Measurements from ENCODE around the gene B3GAT1.

The B3GAT1 gene

DNA sequence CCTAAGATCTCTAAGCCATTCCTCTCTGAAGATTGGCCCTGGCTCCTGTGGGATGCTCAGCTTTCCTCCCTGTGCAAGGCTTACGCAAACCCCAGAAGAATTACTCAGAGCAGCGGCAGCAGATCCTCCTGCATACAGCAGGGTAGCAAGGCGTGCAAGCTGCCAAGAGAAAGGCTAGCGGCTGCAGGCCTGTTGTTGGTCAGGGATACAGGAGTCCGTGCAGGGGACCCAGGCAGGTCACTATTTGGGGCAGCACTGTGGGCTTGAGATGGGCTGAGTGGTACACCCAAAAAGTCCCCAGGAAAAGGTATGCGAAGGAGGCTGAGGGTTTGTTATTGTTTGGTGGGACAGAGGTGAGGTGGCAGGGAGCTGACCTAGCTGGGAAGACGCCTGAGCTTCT is 78.7 kb downstream of the B3GAT1 start:
- DNase-seq (ENCODE audit: low read depth), result no peak

DNA sequence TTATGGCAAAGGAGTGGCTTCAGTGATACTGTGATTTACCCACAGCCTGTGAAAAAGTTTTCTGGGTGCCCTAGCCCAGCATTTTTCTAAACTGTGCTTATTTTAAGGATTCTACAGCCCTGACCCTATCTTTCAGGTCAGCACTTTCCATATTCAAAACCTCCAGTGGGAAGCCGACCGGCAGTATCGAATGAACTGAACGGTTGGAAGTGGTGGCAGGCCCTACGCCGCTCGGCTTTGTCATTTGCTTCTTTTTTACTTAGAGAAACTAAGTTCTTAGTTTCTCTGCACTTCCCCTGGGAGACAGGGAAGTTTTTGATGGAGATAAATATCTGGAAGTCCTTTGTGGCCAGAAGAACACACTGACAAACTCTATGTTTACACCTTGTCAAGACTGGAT is 79.3 kb downstream of the B3GAT1 start:
- DNase-seq (ENCODE audit: low read depth), result no peak

DNA sequence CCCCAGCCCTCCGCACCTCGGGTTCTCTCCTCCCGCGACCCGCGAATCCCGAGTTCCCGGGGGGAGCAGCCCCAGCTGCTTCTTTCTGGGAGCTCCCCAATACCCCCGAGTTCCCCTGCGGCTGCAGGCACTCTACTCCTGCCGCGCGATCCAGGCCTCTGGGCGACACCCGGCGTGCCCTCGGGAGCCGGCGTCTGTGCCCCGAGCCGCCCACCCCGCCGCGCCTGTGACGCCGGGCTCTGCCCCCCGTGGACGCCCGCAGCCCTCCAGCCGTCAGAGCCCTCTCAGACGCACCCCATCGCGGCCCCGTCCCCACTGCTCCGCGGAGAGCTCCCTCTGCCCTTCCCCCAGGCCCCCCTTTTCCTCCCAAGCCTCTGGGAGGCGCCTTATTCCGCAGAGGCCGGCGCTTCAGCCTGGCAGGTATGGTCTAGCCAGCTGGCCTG is 79.8 kb downstream of the B3GAT1 start:
- DNase-seq (ENCODE audit: low read depth), result peak; percentile 8

DNA sequence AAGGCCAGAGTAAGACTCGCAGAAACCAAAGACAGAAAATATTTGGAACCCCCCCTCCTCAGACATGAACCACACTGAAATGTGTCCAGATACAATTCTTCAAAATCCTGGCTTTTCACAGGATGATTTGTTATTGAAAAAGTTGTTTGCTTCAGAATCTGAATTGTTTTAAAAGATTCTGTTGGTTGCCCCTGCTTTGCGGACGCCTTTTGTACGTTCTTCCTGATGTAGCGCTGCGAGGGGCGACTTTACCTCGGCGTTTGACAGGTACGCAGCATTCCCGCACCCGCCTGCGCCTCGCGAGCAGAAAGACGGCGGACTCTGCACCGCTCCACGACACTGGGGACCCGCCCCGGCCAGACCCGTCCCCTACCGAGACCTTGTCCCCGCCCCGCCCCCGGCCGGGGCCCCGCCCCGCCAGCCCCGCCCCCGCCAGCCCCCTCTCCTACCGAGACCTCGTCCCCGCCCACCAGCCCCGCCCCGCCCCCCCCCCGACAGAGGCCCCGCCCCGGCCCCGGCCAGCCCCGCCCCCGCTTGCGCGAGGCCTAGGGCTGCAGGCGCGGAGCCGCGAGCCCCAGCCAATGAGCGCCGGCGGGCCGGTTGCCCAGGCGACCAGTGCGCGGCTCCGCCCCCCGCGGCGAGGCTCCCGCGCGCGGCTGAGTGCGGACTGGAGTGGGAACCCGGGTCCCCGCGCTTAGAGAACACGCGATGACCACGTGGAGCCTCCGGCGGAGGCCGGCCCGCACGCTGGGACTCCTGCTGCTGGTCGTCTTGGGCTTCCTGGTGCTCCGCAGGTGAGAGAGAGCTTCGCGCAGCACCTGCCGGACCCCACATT is 80.5 kb downstream of the B3GAT1 start, which contains the start of gene GLB1L2:
Gene GLB1L2 (plus strand): TSS at position 635 of the 835 bp plus-strand sequence. CDS start 74 bp downstream, at position 709.
- DNase-seq (ENCODE audit: low read depth), result peak; percentile 77

DNA sequence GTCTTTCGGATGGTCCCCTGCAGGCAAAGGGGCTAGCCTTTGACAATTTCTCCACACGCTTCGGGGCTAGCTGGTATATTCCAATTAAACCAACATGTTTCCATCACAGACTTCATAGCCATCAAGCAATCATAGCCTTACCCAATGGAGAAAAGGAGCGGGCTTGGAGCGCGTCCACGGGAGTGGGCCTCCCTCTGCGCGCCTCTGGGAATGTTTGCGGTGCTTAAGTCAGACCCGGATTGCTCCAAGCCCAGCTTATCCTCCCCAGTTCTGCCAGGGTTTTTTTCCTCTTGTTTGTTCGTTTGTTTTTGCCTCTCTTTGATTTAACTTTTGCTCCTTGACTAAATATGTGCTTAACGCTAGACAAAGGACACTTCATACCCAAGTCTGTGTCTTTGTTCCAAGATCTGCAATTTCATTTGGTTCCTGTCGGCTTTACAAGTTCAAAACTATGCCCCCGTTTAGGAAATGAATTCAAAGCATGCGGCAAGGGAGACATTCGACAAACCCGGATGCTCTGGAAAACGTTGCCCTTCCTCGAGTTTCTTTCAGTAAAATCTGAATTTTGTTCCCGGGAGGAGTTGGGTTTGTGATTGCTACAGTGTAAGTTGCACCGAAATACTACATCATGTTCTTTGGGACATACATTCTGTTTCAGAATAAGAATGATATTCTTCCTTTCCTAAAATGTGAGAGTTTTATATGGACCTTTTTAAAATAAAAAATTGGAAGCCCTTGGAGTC is 81.3 kb downstream of the B3GAT1 start:
- DNase-seq (ENCODE audit: low read depth), result no peak

Data from activated T-cell treated with anti-CD3 and anti-CD28 coated beads for 48 hours (primary cell).